CD14-positive monocyte (primary cell): ENCODE results near the gene PDPR. TPM values are rescaled to one million over a fixed set of nuclear protein-coding genes. Genes with fewer than 3 reads are reported as not detected.
"Not testable (repeated sequence)": the region's sequence is repeated elsewhere in the genome, so short reads cannot be mapped to it uniquely, and the experiment has no call there.

Experiments
- DNase-seq, 3 donors: peaks; one replicate each; pipeline ENCODE4 v3.0.0-alpha.2; 2011 to 2022
- H2AFZ ChIP-seq: 2 replicates; pipeline ENCODE4 v1.6.0; 2012; ENCODE audit warnings: mild to moderate bottlenecking, low read depth, low read length, inconsistent platforms; ENCODE audit not compliant: insufficient read depth, poor library complexity, severe bottlenecking
- H3K27ac ChIP-seq, 2 donors: 1 replicate in 1 of 2; 2 replicates in 1 of 2; pipeline ENCODE4 v1.5.1; 2012 to 2013; ENCODE audit warnings: low read length in 2 of 2, control low read depth in 1 of 2, inconsistent platforms in 1 of 2, low read depth in 1 of 2, mild to moderate bottlenecking in 1 of 2
- H3K27me3 ChIP-seq, 2 donors: one replicate each; pipeline versions ENCODE4 v1.6.0 to v1.6.1; 2011 to 2013; ENCODE audit warnings: low read length in 2 of 2; ENCODE audit not compliant: control insufficient read depth in 2 of 2, insufficient read depth in 2 of 2
- H3K36me3 ChIP-seq, 2 donors: replicated peaks in 1 of 2; 1 replicate in 1 of 2; 2 replicates in 1 of 2; pipeline versions ENCODE4 v1.5.1 to v1.6.1; 2012 to 2013; ENCODE audit warnings: low read length in 2 of 2, control low read depth in 1 of 2, inconsistent platforms in 1 of 2, mild to moderate bottlenecking in 1 of 2; ENCODE audit not compliant: insufficient read depth in 2 of 2, control insufficient read depth in 1 of 2
- H3K4me1 ChIP-seq, 2 donors: 1 replicate in 1 of 2; 2 replicates in 1 of 2; pipeline versions ENCODE4 v1.5.1 to v1.6.1; 2012 to 2013; ENCODE audit warnings: low read length in 2 of 2, control low read depth in 1 of 2, inconsistent platforms in 1 of 2, mild to moderate bottlenecking in 1 of 2, moderate library complexity in 1 of 2; ENCODE audit not compliant: insufficient read depth in 2 of 2, control insufficient read depth in 1 of 2
- H3K4me2 ChIP-seq: replicated peaks from 2 replicates; pipeline ENCODE3; 2012; ENCODE audit warnings: low read length, moderate library complexity, mild to moderate bottlenecking; ENCODE audit not compliant: poor library complexity, severe bottlenecking; ENCODE audit errors: extremely low read depth
- H3K4me3 ChIP-seq, 3 experiments: fragments of 200-600 bp in 1 of 3; sonication (generic) in 1 of 3; replicated peaks in 1 of 3; 1 replicate in 2 of 3; 2 replicates in 1 of 3; pipeline ENCODE4 v1.5.1; 2011 to 2013; ENCODE audit warnings: low read length in 3 of 3, mild to moderate bottlenecking in 3 of 3, control low read depth in 2 of 3, low read depth in 2 of 3, inconsistent platforms in 1 of 3, moderate library complexity in 1 of 3
- H3K79me2 ChIP-seq: 2 replicates; pipeline ENCODE4 v1.6.0; 2012; ENCODE audit warnings: mild to moderate bottlenecking, control low read depth, inconsistent platforms, low read length, moderate library complexity; ENCODE audit not compliant: insufficient read depth
- H3K9ac ChIP-seq: 2 replicates; pipeline ENCODE4 v1.6.0; 2017; ENCODE audit warnings: low read length, mild to moderate bottlenecking; ENCODE audit not compliant: insufficient read depth, poor library complexity, severe bottlenecking
- H3K9me3 ChIP-seq, 2 donors: replicated peaks in 1 of 2; 1 replicate in 1 of 2; 2 replicates in 1 of 2; pipeline versions ENCODE4 v1.5.1 to v1.6.1; 2012 to 2013; ENCODE audit warnings: low read length in 2 of 2, control low read depth in 1 of 2; ENCODE audit not compliant: control insufficient read depth in 1 of 2, insufficient read depth in 1 of 2
- H4K20me1 ChIP-seq: 2 replicates; pipeline ENCODE4 v1.6.0; 2012; ENCODE audit warnings: mild to moderate bottlenecking, low read length, control low read depth, moderate library complexity; ENCODE audit not compliant: insufficient read depth
- H3K27ac Mint-ChIP-seq, 7 donors: one replicate each; pipeline ENCODE4 v1.8.0; 2020; ENCODE audit warnings: mild to moderate bottlenecking in 7 of 7, mixed read lengths in 7 of 7, moderate library complexity in 6 of 7, inconsistent platforms in 2 of 7
- H3K27me3 Mint-ChIP-seq, 3 donors: one replicate each; pipeline ENCODE4 v1.8.0; 2021 to 2022; ENCODE audit warnings: low read depth in 3 of 3, mild to moderate bottlenecking in 3 of 3, mixed read lengths in 3 of 3, moderate library complexity in 3 of 3, inconsistent platforms in 1 of 3
- H3K36me3 Mint-ChIP-seq, 2 donors: one replicate each; pipeline ENCODE4 v1.8.0; 2020; ENCODE audit warnings: mixed read lengths in 2 of 2, inconsistent platforms in 1 of 2, mild to moderate bottlenecking in 1 of 2
- H3K4me1 Mint-ChIP-seq: one replicate; pipeline ENCODE4 v1.8.0; 2020; ENCODE audit warnings: mild to moderate bottlenecking, mixed read lengths
- H3K4me3 Mint-ChIP-seq, 2 donors: one replicate each; pipeline ENCODE4 v1.8.0; 2020; ENCODE audit warnings: mild to moderate bottlenecking in 2 of 2, mixed read lengths in 2 of 2, moderate library complexity in 1 of 2
- H3K9me3 Mint-ChIP-seq, 7 donors: one replicate each; pipeline ENCODE4 v1.8.0; 2020 to 2022; ENCODE audit warnings: mixed read lengths in 7 of 7, mild to moderate bottlenecking in 6 of 7, moderate library complexity in 6 of 7, inconsistent platforms in 2 of 7
- CTCF ChIP-seq: fragments of 200-600 bp; IDR thresholded peaks from one replicate; pipeline ENCODE4 v1.8.0; 2022; ENCODE audit warnings: antibody characterized with exemption, mild to moderate bottlenecking
- WGBS: methylation state at CpG from one replicate; pipeline ENCODE4 v1.1.5; 2013; ENCODE audit warnings: missing lambda C conversion rate; ENCODE audit not compliant: insufficient coverage; 5-methylcytosine and 5-hydroxymethylcytosine counted together
- intact Hi-C, 2 donors: fragments of 100-400 bp; cut with micrococcal nuclease; formaldehyde crosslinking; loops; one replicate each; pipeline versions ENCODE4 v1.15.0 to v1.15.1; 2023
- polyA plus RNA-seq, 3 donors: library from polyadenylated mRNA; depleted of rRNA in 1 of 3; unstranded in 2 of 3; stranded (reverse) in 1 of 3; fragments of 300-500 nt in 2 of 3; fragments of >200 nt in 1 of 3; fragmentation: Illumina TruSeq in 2 of 3; gene quantifications; 1 replicate in 2 of 3; 2 replicates in 1 of 3; pipeline ENCODE4 v1.2.3, GENCODE V29; 2012 to 2021

Gene PDPR
- polyA plus RNA-seq, 3 donors = 5.1 to 26.4 (median 5.7) TPM

GRCh38 chr16:70162041-70162451 is 47.9 kb downstream of the PDPR start:
- no peak overlapping the region for H3K27ac ChIP-seq

GRCh38 chr16:70163596-70163995 is 49.5 kb downstream of the PDPR start:
- Histone ChIP-seq H2AFZ (no peak overlapping the region), H3K36me3 (peaks cover 42 to 43% of the 10 kb centered on the region in 2 donors), H3K79me2 (no peaks in the 10 kb centered on the region), H4K20me1 (no peaks in the 10 kb centered on the region), H3K4me3 (no peak overlapping the region), H3K9me3 (no peaks in the 10 kb centered on the region), H3K4me2 (no peak overlapping the region), H3K9ac (no peak overlapping the region), H3K27ac (no peak overlapping the region), H3K27me3 (no peaks in the 10 kb centered on the region), H3K4me1 (no peaks in the 10 kb centered on the region)
- H3K4me3 Mint-ChIP-seq = no peak overlapping the region
- peak overlapping the region in 1 of 7 donors; percentile 7 for H3K27ac Mint-ChIP-seq
- intact Hi-C loops = loop anchor here in 1 of 2 donors (10.0 kb wide), 1 partner anchor 491 kb away; no protein-coding TSS in a partner anchor
- peaks cover 3 to 5% (median 4%) of the 10 kb centered on the region in 3 donors for H3K27me3 Mint-ChIP-seq
- TF ChIP-seq CTCF = no peak
- H3K4me1 Mint-ChIP-seq = peaks cover 4% of the 10 kb centered on the region
- 96% methylated on average over 10 of the region's 10 CpGs for WGBS
- H3K36me3 Mint-ChIP-seq = peaks cover 0 to 21% of the 10 kb centered on the region in 2 donors
- H3K9me3 Mint-ChIP-seq = peaks cover 0 to 2% (median 0%) of the 10 kb centered on the region in 7 donors
- no peak for DNase-seq

More at GRCh38 chr16:70162041-70162451, 47.9 kb downstream of the PDPR start:
- no peak for DNase-seq
- Mint-ChIP-seq H3K4me1 (peaks cover 4% of the 10 kb centered on the region), H3K36me3 (peaks cover 0 to 21% of the 10 kb centered on the region in 2 donors), H3K27ac (peak overlapping the region in 4 of 7 donors; percentile 3 to 53 (median 26)), H3K9me3 (peaks cover 0 to 2% (median 0%) of the 10 kb centered on the region in 7 donors), H3K27me3 (peaks cover 3 to 4% (median 4%) of the 10 kb centered on the region in 3 donors), H3K4me3 (no peak overlapping the region)
- intact Hi-C loops = loop anchor here in 1 of 2 donors (10.0 kb wide), 1 partner anchor 493 kb away; no protein-coding TSS in a partner anchor
- peaks cover 58% of the 10 kb centered on the region in 2 donors for H3K36me3 ChIP-seq
- no peak overlapping the region for H2AFZ ChIP-seq
- H3K27me3 ChIP-seq = no peaks in the 10 kb centered on the region
- 100% methylated on average over 3 of the region's 7 CpGs for WGBS
- H3K4me2 ChIP-seq = no peak overlapping the region
- H3K4me1 ChIP-seq = no peaks in the 10 kb centered on the region
- no peak overlapping the region for H3K4me3 ChIP-seq
- no peaks in the 10 kb centered on the region for H3K9me3 ChIP-seq
- TF ChIP-seq CTCF = no peak
- no peaks in the 10 kb centered on the region for H4K20me1 ChIP-seq
- no peaks in the 10 kb centered on the region for H3K79me2 ChIP-seq
- H3K9ac ChIP-seq = no peak overlapping the region

GRCh38 chr16:70166688-70167087 is 52.6 kb downstream of the PDPR start:
- not testable (repeated sequence) for H2AFZ ChIP-seq, H3K4me2 ChIP-seq, H3K4me1 ChIP-seq, H3K9me3 ChIP-seq, H4K20me1 ChIP-seq, H3K27me3 Mint-ChIP-seq, H3K27ac ChIP-seq, H3K27ac Mint-ChIP-seq, DNase-seq, H3K9me3 Mint-ChIP-seq, H3K27me3 ChIP-seq, H3K4me3 ChIP-seq, H3K79me2 ChIP-seq, H3K4me3 Mint-ChIP-seq, H3K4me1 Mint-ChIP-seq, H3K9ac ChIP-seq
- intact Hi-C loops = loop anchor here in 1 of 2 donors (10.0 kb wide), 1 partner anchor 488 kb away; no protein-coding TSS in a partner anchor
- peaks cover 12% of the 10 kb centered on the region in 2 donors for H3K36me3 ChIP-seq
- WGBS = no CpG with 5 or more reads among the region's 10 CpGs
- H3K36me3 Mint-ChIP-seq = peaks cover 0 to 15% of the 10 kb centered on the region in 2 donors
